Erythroblast (primary cell): Measurements from ENCODE around the gene NAT8.

Source experiments
- GATA1 ChIP-seq: IDR thresholded peaks from 2 replicates; pipeline ENCODE4 v1.6.1; 2011; ENCODE audit warnings: low read depth, mild to moderate bottlenecking, control low read depth, low read length, moderate library complexity
- POLR2A ChIP-seq: IDR thresholded peaks from 2 replicates; pipeline ENCODE4 v1.6.1; 2011; ENCODE audit warnings: mild to moderate bottlenecking, low read length

GRCh38 chr2:73654175-73654574 lies 12.0 kb upstream of the NAT8 start:
- TF ChIP-seq POLR2A: no peak
- TF ChIP-seq GATA1: no peak
